SHP77 (cell line): ENCODE data around the gene ARL16.

Experiments used
- DNase-seq, 2 experiments: peaks; one replicate each; lab custom pipeline; 2025; lab: John Stamatoyannopoulos, UW

The ARL16 gene

GRCh38 chr17:81666342-81667191, 17.0 kb downstream of the ARL16 start, which contains the start of the genes CCDC137 and OXLD1:
Gene CCDC137, plus strand, starts transcription at chr17:81666737. Its CDS starts 30 bp downstream, at chr17:81666767.
Gene OXLD1, minus strand, starts transcription at chr17:81666605. Its CDS starts 28 bp downstream, at chr17:81666577.
- DNase-seq, result peak; percentile 97 to 100

- DNase-seq, result peak in 1 of 2 experiments; percentile 58
Observed at GRCh38 chr17:81666092-81666341, 17.6 kb downstream of the ARL16 start.

GRCh38 chr17:81665205-81666091, 18.1 kb downstream of the ARL16 start:
- peak; percentile 53 to 81 for DNase-seq

GRCh38 chr17:81664051-81664470, 19.5 kb downstream of the ARL16 start:
- DNase-seq, result no peak

GRCh38 chr17:81662002-81662401, 21.6 kb downstream of the ARL16 start:
- DNase-seq, result no peak

GRCh38 chr17:81660441-81660840, 23.2 kb downstream of the ARL16 start:
- no peak for DNase-seq

GRCh38 chr17:81659038-81659437, 24.6 kb downstream of the ARL16 start:
- no peak for DNase-seq

GRCh38 chr17:81656835-81657234, 26.8 kb downstream of the ARL16 start:
- DNase-seq, result no peak

- no peak for DNase-seq
Observed at GRCh38 chr17:81656118-81656743, 27.4 kb downstream of the ARL16 start, which contains the start of gene PDE6G. Gene PDE6G, minus strand, starts transcription at chr17:81656542. Its CDS starts 3,237 bp downstream, at chr17:81653305.

GRCh38 chr17:81655378-81656117, 28.0 kb downstream of the ARL16 start:
- no peak for DNase-seq

- no peak for DNase-seq
Observed at GRCh38 chr17:81652906-81653771, 30.5 kb downstream of the ARL16 start.

- DNase-seq, result peak; percentile 58 to 62
Observed at GRCh38 chr17:81651692-81652091, 31.9 kb downstream of the ARL16 start.

GRCh38 chr17:81650951-81651350, 32.6 kb downstream of the ARL16 start:
- DNase-seq, result no peak

GRCh38 chr17:81648707-81649085, 34.9 kb downstream of the ARL16 start:
- DNase-seq, result no peak

- no peak for DNase-seq
Observed at GRCh38 chr17:81648013-81648706, 35.4 kb downstream of the ARL16 start.

GRCh38 chr17:81647640-81648012, 36.0 kb downstream of the ARL16 start:
- no peak for DNase-seq

GRCh38 chr17:81646869-81647600, 36.6 kb downstream of the ARL16 start:
- DNase-seq, result no peak

- no peak for DNase-seq
Observed at GRCh38 chr17:81644976-81645952, 38.3 kb downstream of the ARL16 start.
